ENCODE data around the gene CCNYL1. TPM values are rescaled to one million over a fixed set of nuclear protein-coding genes. Genes with fewer than 3 reads are reported as not detected.

The CCNYL1 gene
- polyA plus RNA-seq, 1 donor from 2014 or later: 14.7 TPM

DNA sequence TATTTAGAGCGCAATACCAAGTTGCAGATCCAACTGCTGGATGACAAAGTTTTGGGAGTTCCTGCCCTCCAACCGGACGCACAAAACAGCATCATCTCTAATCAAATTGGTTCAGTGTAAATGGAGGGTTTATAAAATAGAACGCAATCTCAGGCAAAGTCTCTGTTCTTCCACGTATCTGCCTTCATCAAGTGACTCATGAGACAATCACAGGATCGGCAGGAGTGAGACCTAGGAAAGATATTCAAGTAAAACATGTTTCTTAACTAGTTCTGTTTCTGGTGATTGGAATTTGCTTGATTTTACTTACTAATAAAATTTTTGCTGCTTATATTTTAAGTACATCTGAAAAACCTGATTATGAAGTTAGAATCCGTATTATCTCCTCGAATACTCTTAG, 50.7 kb downstream of the CCNYL1 start:
- no peaks in the 10 kb centered on the region for H3K36me3 ChIP-seq (ENCODE audit: insufficient read depth, low read length)
- no peaks in the 10 kb centered on the region for H3K27me3 ChIP-seq (ENCODE audit: insufficient read depth, low read depth, low read length)
- H3K9ac ChIP-seq (ENCODE audit: low read length): no peak overlapping the region
- no peak overlapping the region for H3K27ac ChIP-seq (ENCODE audit: low read length)
- no peaks in the 10 kb centered on the region for H3K9me3 ChIP-seq (ENCODE audit: low read length)
- H3K4me3 ChIP-seq (ENCODE audit: low read length): no peak overlapping the region
- H3K79me2 ChIP-seq (replicated peaks; ENCODE audit: insufficient read depth, low read length): peaks cover 61% of the 10 kb centered on the region
- H4K20me1 ChIP-seq (ENCODE audit: insufficient read depth): no peaks in the 10 kb centered on the region
- no peak overlapping the region for H3K4me2 ChIP-seq (ENCODE audit: low read length)
- no peaks in the 10 kb centered on the region for H3K9me2 ChIP-seq (ENCODE audit: insufficient read depth, low read length)
- TF ChIP-seq MXI1 (conservative IDR thresholded peaks at IDR 0.05; ENCODE audit: poor library complexity, severe bottlenecking) (no peak), EZH2 (IDR thresholded peaks at IDR 0.05; ENCODE audit: borderline replicate concordance, insufficient read depth, low read length, poor library complexity, severe bottlenecking) (no peak), EP300 (conservative IDR thresholded peaks at IDR 0.05; ENCODE audit: poor library complexity, severe bottlenecking) (no peak), RAD21 (conservative IDR thresholded peaks at IDR 0.05) (no peak), POLR2AphosphoS5 (IDR thresholded peaks at IDR 0.05) (no peak), TAF1 (IDR thresholded peaks at IDR 0.05; ENCODE audit: low read depth) (no peak), SMC3 (conservative IDR thresholded peaks at IDR 0.05; ENCODE audit: poor library complexity) (no peak)
- TF ChIP-seq, protein P1, sequence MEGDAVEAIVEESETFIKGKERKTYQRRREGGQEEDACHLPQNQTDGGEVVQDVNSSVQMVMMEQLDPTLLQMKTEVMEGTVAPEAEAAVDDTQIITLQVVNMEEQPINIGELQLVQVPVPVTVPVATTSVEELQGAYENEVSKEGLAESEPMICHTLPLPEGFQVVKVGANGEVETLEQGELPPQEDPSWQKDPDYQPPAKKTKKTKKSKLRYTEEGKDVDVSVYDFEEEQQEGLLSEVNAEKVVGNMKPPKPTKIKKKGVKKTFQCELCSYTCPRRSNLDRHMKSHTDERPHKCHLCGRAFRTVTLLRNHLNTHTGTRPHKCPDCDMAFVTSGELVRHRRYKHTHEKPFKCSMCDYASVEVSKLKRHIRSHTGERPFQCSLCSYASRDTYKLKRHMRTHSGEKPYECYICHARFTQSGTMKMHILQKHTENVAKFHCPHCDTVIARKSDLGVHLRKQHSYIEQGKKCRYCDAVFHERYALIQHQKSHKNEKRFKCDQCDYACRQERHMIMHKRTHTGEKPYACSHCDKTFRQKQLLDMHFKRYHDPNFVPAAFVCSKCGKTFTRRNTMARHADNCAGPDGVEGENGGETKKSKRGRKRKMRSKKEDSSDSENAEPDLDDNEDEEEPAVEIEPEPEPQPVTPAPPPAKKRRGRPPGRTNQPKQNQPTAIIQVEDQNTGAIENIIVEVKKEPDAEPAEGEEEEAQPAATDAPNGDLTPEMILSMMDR (IDR thresholded peaks at IDR 0.05; ENCODE audit: poor library complexity, severe bottlenecking): no peak
- TF ChIP-seq, protein P2, sequence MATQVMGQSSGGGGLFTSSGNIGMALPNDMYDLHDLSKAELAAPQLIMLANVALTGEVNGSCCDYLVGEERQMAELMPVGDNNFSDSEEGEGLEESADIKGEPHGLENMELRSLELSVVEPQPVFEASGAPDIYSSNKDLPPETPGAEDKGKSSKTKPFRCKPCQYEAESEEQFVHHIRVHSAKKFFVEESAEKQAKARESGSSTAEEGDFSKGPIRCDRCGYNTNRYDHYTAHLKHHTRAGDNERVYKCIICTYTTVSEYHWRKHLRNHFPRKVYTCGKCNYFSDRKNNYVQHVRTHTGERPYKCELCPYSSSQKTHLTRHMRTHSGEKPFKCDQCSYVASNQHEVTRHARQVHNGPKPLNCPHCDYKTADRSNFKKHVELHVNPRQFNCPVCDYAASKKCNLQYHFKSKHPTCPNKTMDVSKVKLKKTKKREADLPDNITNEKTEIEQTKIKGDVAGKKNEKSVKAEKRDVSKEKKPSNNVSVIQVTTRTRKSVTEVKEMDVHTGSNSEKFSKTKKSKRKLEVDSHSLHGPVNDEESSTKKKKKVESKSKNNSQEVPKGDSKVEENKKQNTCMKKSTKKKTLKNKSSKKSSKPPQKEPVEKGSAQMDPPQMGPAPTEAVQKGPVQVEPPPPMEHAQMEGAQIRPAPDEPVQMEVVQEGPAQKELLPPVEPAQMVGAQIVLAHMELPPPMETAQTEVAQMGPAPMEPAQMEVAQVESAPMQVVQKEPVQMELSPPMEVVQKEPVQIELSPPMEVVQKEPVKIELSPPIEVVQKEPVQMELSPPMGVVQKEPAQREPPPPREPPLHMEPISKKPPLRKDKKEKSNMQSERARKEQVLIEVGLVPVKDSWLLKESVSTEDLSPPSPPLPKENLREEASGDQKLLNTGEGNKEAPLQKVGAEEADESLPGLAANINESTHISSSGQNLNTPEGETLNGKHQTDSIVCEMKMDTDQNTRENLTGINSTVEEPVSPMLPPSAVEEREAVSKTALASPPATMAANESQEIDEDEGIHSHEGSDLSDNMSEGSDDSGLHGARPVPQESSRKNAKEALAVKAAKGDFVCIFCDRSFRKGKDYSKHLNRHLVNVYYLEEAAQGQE (IDR thresholded peaks at IDR 0.05; ENCODE audit: borderline replicate concordance): no peak
- H3F3A ChIP-seq (ENCODE audit: insufficient read depth, low read length, poor library complexity, severe bottlenecking): no peaks in the 10 kb centered on the region
- no peak overlapping the region for H2AFZ ChIP-seq (ENCODE audit: low read depth, low read length)

DNA sequence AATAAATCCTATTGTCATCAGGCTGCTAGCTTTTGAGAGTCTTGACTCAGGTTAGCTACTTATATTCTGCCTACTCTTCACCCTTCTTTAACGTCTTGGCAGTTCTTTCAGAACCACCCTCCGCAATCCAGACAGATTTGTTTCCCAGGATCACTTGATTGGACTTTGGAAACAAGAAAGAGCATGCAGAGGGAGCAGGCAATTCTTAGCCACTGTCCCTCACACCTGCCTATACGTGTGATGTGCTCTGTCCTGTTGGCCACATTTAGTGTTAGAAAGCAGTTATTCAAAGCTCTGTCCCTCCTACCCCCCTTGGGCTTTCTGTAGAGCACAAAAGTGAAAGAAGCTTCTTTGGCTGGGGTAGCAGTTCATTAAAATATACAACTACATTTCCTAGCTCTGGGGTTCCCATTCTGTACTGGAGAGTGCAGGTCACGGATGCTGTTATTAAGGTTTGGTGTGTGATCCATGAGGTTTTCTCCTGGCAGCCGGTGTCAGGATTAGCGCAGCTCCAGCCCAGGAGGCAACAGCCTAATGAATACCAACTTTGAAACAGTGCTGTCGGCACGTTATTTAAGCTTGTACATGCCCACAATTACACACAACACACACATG, 52.0 kb downstream of the CCNYL1 start:
- Histone ChIP-seq H3K79me2 (replicated peaks; ENCODE audit: insufficient read depth, low read length) (peaks cover 71% of the 10 kb centered on the region), H3F3A (ENCODE audit: insufficient read depth, low read length, poor library complexity, severe bottlenecking) (no peaks in the 10 kb centered on the region), H2AFZ (ENCODE audit: low read depth, low read length) (no peak overlapping the region), H4K20me1 (ENCODE audit: insufficient read depth) (no peaks in the 10 kb centered on the region), H3K9me2 (ENCODE audit: insufficient read depth, low read length) (no peaks in the 10 kb centered on the region), H3K27me3 (ENCODE audit: insufficient read depth, low read depth, low read length) (peaks cover 9% of the 10 kb centered on the region), H3K9me3 (ENCODE audit: low read length) (no peaks in the 10 kb centered on the region), H3K27ac (ENCODE audit: low read length) (no peak overlapping the region), H3K9ac (ENCODE audit: low read length) (no peak overlapping the region), H3K4me2 (ENCODE audit: low read length) (no peak overlapping the region), H3K4me3 (ENCODE audit: low read length) (peak overlapping the region; percentile 3), H3K36me3 (ENCODE audit: insufficient read depth, low read length) (no peaks in the 10 kb centered on the region)
- no peak for TF ChIP-seq EP300 (conservative IDR thresholded peaks at IDR 0.05; ENCODE audit: poor library complexity, severe bottlenecking)
- TF ChIP-seq, protein P2 (IDR thresholded peaks at IDR 0.05; ENCODE audit: borderline replicate concordance): no peak
- TF ChIP-seq MXI1 (conservative IDR thresholded peaks at IDR 0.05; ENCODE audit: poor library complexity, severe bottlenecking): no peak
- no peak for TF ChIP-seq POLR2AphosphoS5 (IDR thresholded peaks at IDR 0.05)
- TF ChIP-seq SMC3 (conservative IDR thresholded peaks at IDR 0.05; ENCODE audit: poor library complexity): no peak
- TF ChIP-seq RAD21 (conservative IDR thresholded peaks at IDR 0.05): no peak

Measured in neural cell (in vitro differentiated cells).